ENCODE measurements around the gene TRIM41. TPM values are rescaled to one million over a fixed set of nuclear protein-coding genes. Genes with fewer than 3 reads are reported as not detected.

TRIM41 gene
- total and polyA plus RNA-seq, 2 of the 13 experiments (the other 11 are each of a cell fraction or from before 2014, with no cell fraction given): 10.2 to 16.7 TPM

GRCh38 chr5:181260720-181261319 is 37.7 kb downstream of the TRIM41 start, which contains the start of gene TRIM52 (continued):
- TF ChIP-seq ZNF513 (CRISPR knock-in tag; conservative IDR thresholded peaks at IDR 0.05) (no peak), ZBTB37 (CRISPR knock-in tag; IDR thresholded peaks at IDR 0.05) (no peak), ZBTB42 (CRISPR knock-in tag; IDR thresholded peaks at IDR 0.05) (no peak), MLXIP (CRISPR knock-in tag; IDR thresholded peaks at IDR 0.05; ENCODE audit: borderline replicate concordance) (no peak), ZNF704 (CRISPR knock-in tag; IDR thresholded peaks at IDR 0.05; ENCODE audit: borderline replicate concordance) (no peak), TRAFD1 (CRISPR knock-in tag; IDR thresholded peaks at IDR 0.05; ENCODE audit: borderline replicate concordance) (peak; percentile 55; the same call in 1 of the 2 replicates), MTERF4 (CRISPR knock-in tag; IDR thresholded peaks at IDR 0.05) (no peak; the same call in 1 of the 2 replicates), ARID3A (IDR thresholded peaks at IDR 0.05; ENCODE audit: low read depth, low read length) (no peak), PRDM10 (CRISPR knock-in tag; IDR thresholded peaks at IDR 0.05; ENCODE audit: low read depth) (no peak), HHEX (CRISPR knock-in tag; IDR thresholded peaks at IDR 0.05) (no peak)
